Right lobe of liver (tissue), 6 donors: Measurements from ENCODE around the gene HMGB2. TPM values are rescaled to one million over a fixed set of nuclear protein-coding genes. Genes with fewer than 3 reads are reported as not detected.
A peak's percentile ranks its signal among the peaks of the same experiment; 100 is the strongest.

ENCODE experiments used
- ATAC-seq, 4 donors: fragments of 200-7000 bp; cut with Tn5 transposase; one replicate each; pipeline ENCODE4 v1.9.1; 2020; ENCODE audit warnings: mild to moderate bottlenecking in 4 of 4, moderate library complexity in 4 of 4
- DNase-seq, 3 donors: peaks; one replicate each; pipeline ENCODE4 v3.0.0-alpha.2; 2020
- H3K27ac ChIP-seq, 3 donors: fragments of 200-600 bp; one replicate each; pipeline ENCODE4 v1.8.0; 2022
- H3K27me3 ChIP-seq, 2 donors: fragments of 200-600 bp; one replicate each; pipeline ENCODE4 v1.8.0; 2022
- H3K36me3 ChIP-seq, 4 donors: fragments of 200-600 bp; sonication (generic) in 1 of 4; one replicate each; pipeline versions ENCODE4 v1.5.1 to v1.8.0; 2017 to 2022; ENCODE audit warnings: control low read depth in 1 of 4
- H3K4me1 ChIP-seq, 4 donors: fragments of 200-600 bp; sonication (generic) in 1 of 4; one replicate each; pipeline versions ENCODE4 v1.5.1 to v1.8.0; 2017 to 2022; ENCODE audit warnings: control low read depth in 1 of 4
- H3K4me3 ChIP-seq, 3 donors: fragments of 200-600 bp; one replicate each; pipeline ENCODE4 v1.8.0; 2022
- H3K9me3 ChIP-seq, 4 donors: fragments of 200-600 bp; sonication (generic) in 1 of 4; one replicate each; pipeline versions ENCODE4 v1.5.1 to v1.8.0; 2017 to 2022; ENCODE audit warnings: control low read depth in 1 of 4
- POLR2A ChIP-seq: fragments of 450-650 bp; IDR thresholded peaks from one replicate; pipeline ENCODE4 v1.6.1; 2017; ENCODE audit warnings: antibody characterized with exemption, mild to moderate bottlenecking
- WGBS: methylation state at CpG from one replicate; pipeline ENCODE4 v1.1.6; 2018; ENCODE audit warnings: low coverage, low lambda C conversion rate; ENCODE audit not compliant: insufficient coverage; ENCODE audit errors: missing lambda C conversion rate; 5-methylcytosine and 5-hydroxymethylcytosine counted together
- intact Hi-C, 2 donors: fragments of 100-400 bp; cut with DNase I; formaldehyde crosslinking; loops; one replicate each; pipeline versions ENCODE4 v1.11.2 to v1.14.1; 2022
- total RNA-seq, 6 experiments: library from RNA; depleted of rRNA in 2 of 6; stranded (reverse); fragments of >200 nt in 2 of 6; fragmentation: NEBNext Ultra II Directional in 3 of 6; extraction: Animal tissue kit (Norgen Biotek cat#: 25700) in 3 of 6; gene quantifications; one replicate each; pipeline versions ENCODE4 v1.1.0 to v1.2.4, GENCODE V29; 2016 to 2023
- TF ChIP-seq, protein P1 (sequence below), 4 donors: fragments of 200-600 bp in 3 of 4; fragments of 450-650 bp in 1 of 4; IDR thresholded peaks; one replicate each; pipeline versions ENCODE4 v1.5.1 to v1.8.0; 2016 to 2022; ENCODE audit warnings: antibody characterized with exemption in 4 of 4, mild to moderate bottlenecking in 2 of 4
- donor health status: DM: no; HTN: yes; CAD: no.
- donor health status: DM: no; HTN: no; CAD: no.
- donor health status: DM: no; HTN: no; CAD: no.
- donor health status: DM: no; HTN: yes; CAD: no.
- donor health status: DM: no; HTN: yes; CAD: no.

HMGB2 gene
- total RNA-seq, 6 experiments from 2014 or later = 6.1 to 13.5 (median 9.2) TPM

DNA sequence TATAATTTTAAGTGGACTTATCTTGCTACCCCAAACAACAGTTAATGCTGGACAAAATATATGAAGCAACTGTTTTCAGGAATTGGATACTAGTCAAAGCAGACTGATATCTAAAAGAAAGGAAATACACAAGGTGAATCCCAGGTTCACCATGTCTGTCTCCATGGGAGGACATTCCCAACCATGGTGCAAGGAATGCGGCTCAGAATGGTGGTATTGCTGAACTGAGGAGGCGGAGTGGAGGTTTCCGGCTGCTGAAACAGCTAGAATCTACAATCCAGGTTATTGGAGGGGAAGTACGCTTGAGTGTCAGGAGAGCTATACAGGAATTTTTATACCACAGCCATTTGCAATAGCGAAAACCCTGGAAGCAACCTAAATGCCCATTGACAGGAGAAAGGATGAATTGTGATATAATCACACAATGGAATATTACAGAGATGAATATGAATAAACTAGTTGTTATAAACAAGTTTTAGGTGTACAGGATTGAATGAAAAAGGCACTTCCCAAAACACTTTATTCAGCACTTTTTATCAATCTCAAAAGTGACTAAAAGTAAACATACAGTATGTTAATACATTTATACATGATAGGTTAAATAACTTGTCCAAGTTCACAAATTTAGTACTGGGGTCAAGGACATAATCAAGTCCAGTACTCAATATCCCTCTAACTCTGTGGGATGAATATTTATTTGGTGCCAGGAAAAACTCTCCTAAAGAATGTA is 9.0 kb downstream of the HMGB2 start:
- Histone ChIP-seq H3K4me3 (no peak overlapping the region), H3K9me3 (no peaks in the 10 kb centered on the region), H3K36me3 (peaks cover 0 to 2% (median 0%) of the 10 kb centered on the region in 4 donors), H3K27me3 (no peaks in the 10 kb centered on the region), H3K27ac (no peak overlapping the region), H3K4me1 (no peaks in the 10 kb centered on the region)
- 80% methylated on average over 3 of the region's 5 CpGs for WGBS
- TF ChIP-seq POLR2A = no peak
- TF ChIP-seq, protein P1, sequence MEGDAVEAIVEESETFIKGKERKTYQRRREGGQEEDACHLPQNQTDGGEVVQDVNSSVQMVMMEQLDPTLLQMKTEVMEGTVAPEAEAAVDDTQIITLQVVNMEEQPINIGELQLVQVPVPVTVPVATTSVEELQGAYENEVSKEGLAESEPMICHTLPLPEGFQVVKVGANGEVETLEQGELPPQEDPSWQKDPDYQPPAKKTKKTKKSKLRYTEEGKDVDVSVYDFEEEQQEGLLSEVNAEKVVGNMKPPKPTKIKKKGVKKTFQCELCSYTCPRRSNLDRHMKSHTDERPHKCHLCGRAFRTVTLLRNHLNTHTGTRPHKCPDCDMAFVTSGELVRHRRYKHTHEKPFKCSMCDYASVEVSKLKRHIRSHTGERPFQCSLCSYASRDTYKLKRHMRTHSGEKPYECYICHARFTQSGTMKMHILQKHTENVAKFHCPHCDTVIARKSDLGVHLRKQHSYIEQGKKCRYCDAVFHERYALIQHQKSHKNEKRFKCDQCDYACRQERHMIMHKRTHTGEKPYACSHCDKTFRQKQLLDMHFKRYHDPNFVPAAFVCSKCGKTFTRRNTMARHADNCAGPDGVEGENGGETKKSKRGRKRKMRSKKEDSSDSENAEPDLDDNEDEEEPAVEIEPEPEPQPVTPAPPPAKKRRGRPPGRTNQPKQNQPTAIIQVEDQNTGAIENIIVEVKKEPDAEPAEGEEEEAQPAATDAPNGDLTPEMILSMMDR (IDR thresholded peaks at IDR 0.05) = no peak
- DNase-seq (no peak), ATAC-seq (no peak)
- intact Hi-C loops = loop anchor here in 1 of 2 donors (10.0 kb wide), 1 partner anchor 90 kb away; no protein-coding TSS in a partner anchor

DNA sequence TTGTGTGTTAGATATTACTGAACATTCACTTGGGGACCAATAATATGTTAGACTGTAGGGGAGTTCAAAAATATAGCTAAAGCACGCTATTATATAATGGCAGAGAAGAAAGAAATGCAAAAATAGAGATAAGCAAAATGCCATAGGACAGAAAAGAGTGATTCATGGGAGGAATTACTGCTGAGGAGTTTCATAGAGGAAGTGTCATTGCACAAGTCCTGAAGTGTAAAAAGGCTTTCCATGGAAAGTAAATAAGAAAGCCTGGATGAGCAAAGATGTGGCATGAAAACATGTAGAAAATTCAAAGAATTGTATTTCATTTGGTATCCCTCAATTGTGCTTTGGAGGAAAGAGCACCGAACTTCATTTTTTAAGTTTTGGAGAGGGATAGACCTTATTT is 14.5 kb downstream of the HMGB2 start:
- DNase-seq (no peak), ATAC-seq (peak in 1 of 4 donors; percentile 29)
- no peaks in the 10 kb centered on the region for H3K27me3 ChIP-seq
- intact Hi-C loops = loop anchor here (5.0 to 10.0 kb wide), 2 partner anchors 95 to 98 kb away; no protein-coding TSS in a partner anchor
- H3K36me3 ChIP-seq = no peaks in the 10 kb centered on the region
- H3K9me3 ChIP-seq = no peaks in the 10 kb centered on the region
- peaks cover 0 to 5% (median 0%) of the 10 kb centered on the region in 4 donors for H3K4me1 ChIP-seq
- 49% methylated on average over 2 of the region's 2 CpGs for WGBS
- H3K27ac ChIP-seq = no peak overlapping the region
- TF ChIP-seq POLR2A = no peak
- TF ChIP-seq, protein P1 (IDR thresholded peaks at IDR 0.05) = no peak
- no peak overlapping the region for H3K4me3 ChIP-seq

DNA sequence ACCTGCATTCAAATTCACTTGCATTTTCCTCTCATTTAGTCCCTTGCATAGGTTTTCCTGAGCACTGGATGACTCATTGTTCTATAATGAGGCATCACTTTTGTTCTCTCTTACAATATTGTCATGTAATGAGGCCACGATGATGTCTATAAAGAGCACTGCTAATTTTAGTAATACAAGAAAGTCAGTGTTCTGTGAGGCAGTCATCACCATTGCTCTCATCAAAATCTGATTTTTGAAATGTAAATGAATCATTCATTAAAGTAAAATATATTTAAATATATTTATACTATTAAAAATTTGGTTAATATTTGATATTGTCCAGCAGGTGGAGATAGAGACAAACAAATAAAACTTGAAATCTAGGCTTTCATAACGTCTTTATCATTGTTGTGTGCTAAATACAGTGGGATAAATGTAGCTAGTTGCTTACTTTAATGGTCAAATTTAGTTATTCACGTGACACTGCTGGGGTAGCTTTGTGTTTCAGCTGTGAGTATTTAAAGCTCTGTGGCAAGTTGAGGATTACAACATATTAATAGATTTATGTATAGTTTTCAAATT is 15.4 kb downstream of the HMGB2 start:
- Histone ChIP-seq H3K27ac (no peak overlapping the region), H3K4me1 (peaks cover 0 to 5% (median 0%) of the 10 kb centered on the region in 4 donors), H3K9me3 (no peaks in the 10 kb centered on the region), H3K4me3 (no peak overlapping the region), H3K36me3 (no peaks in the 10 kb centered on the region), H3K27me3 (no peaks in the 10 kb centered on the region)
- TF ChIP-seq, protein P1 (IDR thresholded peaks at IDR 0.05) = peak; percentile 38 to 52 (median 48)
- no peak for TF ChIP-seq POLR2A
- intact Hi-C loops = no loop called here
- DNase-seq (no peak), ATAC-seq (peak; percentile 53 to 82 (median 70))
- 11% methylated on average over 3 of the region's 3 CpGs for WGBS

DNA sequence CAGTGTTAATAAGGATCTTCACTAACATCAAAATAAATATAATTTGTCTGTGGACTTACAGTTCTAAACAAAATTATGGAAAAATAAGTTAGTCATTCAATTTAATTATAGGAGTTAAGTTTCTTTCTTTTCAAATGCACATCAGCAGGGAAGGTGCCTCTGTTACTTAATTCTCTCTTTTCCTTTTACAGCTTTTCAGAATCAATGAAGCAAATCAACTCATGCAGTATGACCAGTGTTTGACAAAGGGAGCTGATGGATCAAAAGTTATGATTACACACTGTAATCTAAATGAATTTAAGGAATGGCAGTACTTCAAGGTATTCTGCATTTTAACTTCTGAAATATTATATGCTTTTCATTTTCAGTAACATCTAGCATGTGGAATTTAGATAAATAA is 15.9 kb downstream of the HMGB2 start:
- no peaks in the 10 kb centered on the region for H3K27me3 ChIP-seq
- no peaks in the 10 kb centered on the region for H3K9me3 ChIP-seq
- no peak for DNase-seq
- peaks cover 0 to 5% (median 0%) of the 10 kb centered on the region in 4 donors for H3K4me1 ChIP-seq
- no peak for ATAC-seq
- no peaks in the 10 kb centered on the region for H3K36me3 ChIP-seq
- TF ChIP-seq POLR2A = no peak
- TF ChIP-seq, protein P1 (IDR thresholded peaks at IDR 0.05) = no peak
- no peak overlapping the region for H3K4me3 ChIP-seq
- H3K27ac ChIP-seq = no peak overlapping the region
- intact Hi-C loops = no loop called here
